Breast epithelium (tissue), 3 donors: ENCODE measurements around the gene INAFM1.

ENCODE experiments used
- POLR2A ChIP-seq: fragments of 450-650 bp; IDR thresholded peaks from one replicate; pipeline ENCODE4 v1.6.1; 2016; ENCODE audit warnings: antibody characterized with exemption, mild to moderate bottlenecking, moderate library complexity
- POLR2AphosphoS5 ChIP-seq, 3 donors: sonication (generic); formaldehyde crosslinking; IDR thresholded peaks; one replicate each; pipeline ENCODE4 v1.6.1; 2017; ENCODE audit warnings: antibody characterized with exemption in 3 of 3

DNA sequence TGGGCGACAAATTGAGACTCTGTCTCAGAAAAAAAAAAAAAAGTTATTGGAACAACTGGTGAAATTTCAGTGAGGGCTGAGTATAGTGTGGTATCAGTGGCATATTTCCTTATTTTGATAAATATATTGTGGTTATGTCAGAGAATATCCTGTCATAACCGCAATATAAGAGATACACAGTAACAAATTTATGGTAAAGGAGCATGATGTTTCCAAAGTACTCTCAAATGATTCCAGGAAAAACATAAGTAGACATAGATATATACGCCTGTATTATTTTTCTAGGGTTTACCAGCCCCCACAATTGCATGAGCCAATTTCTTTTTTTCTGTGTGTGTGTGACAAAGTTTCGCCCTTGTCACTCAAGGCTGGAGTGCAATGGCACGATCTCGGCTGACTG is 29.3 kb downstream of the INAFM1 start:
- TF ChIP-seq POLR2AphosphoS5 (IDR thresholded peaks at IDR 0.05) (no peak), POLR2A (no peak)
